ENCODE results near the gene ID3.

Gene ID3

DNA sequence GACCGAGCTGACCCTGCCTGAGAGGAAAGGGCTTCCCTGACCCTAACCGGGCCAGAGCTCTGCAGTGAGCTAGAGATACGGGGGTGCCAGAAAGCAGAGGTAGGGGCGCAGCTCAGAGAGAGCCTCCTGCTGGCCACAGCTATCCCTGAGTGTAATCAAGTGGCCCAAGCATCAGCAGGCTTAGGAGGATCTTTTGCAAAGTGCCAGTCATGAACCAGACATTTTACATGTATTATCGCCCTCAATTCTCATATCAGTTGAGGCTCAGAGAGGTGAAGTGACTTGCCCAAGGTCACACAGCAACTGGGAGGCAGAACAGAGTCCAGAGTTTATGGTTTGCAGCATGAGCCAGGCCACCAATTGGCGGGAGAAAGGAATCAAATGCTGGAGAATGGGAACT lies 7.0 kb upstream of the ID3 start:
- DNase-seq (ENCODE audit: low spot score), result no peak

DNA sequence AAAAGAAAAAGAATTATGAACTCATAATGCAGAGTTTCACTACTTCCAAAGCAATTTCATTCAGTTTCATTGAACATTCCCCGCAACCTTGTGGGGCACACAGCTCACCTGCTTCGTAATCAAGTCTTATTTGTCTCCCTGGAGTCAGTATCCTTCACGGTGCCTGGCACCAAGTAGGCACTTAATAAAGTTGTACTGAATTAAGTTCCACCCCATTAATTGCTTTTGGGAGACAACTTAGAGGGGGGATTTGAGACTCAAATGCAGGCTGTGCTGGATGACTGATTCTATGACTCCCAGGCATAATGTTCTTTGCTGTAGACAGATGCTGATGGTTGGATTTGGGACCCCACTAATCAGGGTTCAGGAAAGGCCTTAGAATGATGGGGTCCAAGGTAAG lies 6.5 kb upstream of the ID3 start:
- no peak for DNase-seq (ENCODE audit: low spot score)

GRCh38 chr1:23564529-23565122 lies 5.3 kb upstream of the ID3 start:
- DNase-seq (ENCODE audit: low spot score), result no peak

- DNase-seq (ENCODE audit: low spot score), result no peak
These were observed 4.6 kb upstream of the ID3 start for GRCh38 chr1:23563755-23564374.

GRCh38 chr1:23563003-23563402 lies 3.7 kb upstream of the ID3 start:
- DNase-seq (ENCODE audit: low spot score), result no peak

GRCh38 chr1:23562137-23562876 lies 3.0 kb upstream of the ID3 start:
- DNase-seq (ENCODE audit: low spot score), result peak; percentile 94

GRCh38 chr1:23561813-23562100 lies 2.5 kb upstream of the ID3 start:
- DNase-seq (ENCODE audit: low spot score), result no peak

DNA sequence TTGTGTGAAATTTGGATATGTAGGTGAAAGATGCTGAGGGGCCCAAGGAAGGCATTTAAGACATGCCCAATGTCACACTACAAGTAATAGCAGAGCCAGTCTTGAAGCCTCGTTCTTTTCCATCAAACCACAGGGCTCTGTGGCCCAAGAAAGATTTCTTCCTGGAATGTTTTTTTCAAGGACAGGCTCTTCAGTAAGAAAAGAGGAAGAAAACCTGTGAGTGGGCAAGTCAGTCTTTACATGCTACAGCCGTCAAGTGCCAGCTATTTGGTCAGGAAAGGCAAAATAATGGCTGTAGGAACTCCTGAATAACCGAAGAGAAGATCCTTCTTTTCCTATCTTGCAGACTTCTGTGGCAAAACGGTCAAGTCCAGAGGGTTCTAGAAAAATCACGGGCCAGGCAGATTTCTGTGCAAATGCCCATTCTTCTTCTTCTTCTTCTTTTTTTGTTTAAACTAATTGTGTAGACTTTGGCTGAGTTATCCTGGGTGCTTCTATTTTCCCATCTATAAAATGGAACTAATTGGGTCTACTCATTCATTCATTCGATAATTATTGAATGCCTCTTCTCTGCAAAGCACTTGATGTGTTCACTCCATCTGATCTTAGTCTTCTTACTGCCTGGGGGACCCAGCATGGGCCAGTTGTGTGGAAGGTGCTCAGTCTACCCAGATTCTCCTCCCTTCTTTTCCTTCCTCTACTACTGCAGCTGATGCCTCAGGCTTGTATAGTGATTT lies 1.9 kb upstream of the ID3 start:
- no peak for DNase-seq (ENCODE audit: low spot score)

- DNase-seq (ENCODE audit: low spot score), result peak; percentile 48
These were observed 862 bp upstream of the ID3 start for GRCh38 chr1:23559985-23560741.

DNA sequence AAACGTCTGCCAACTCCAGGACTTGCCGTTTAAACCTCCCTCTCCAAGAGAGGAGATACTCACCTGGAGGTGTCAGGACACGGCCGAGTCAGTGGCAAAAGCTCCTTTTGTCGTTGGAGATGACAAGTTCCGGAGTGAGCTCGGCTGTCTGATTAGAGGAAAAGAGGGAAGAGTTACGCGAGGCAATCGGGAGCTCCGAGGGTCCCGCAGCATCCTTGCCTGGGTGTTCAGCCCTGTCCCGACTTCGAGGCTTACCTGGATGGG lies 497 bp downstream of the ID3 start:
- DNase-seq (ENCODE audit: low spot score), result no peak

- DNase-seq (ENCODE audit: low spot score), result peak; percentile 74
These were observed 995 bp downstream of the ID3 start for GRCh38 chr1:23558140-23558871.

DNA sequence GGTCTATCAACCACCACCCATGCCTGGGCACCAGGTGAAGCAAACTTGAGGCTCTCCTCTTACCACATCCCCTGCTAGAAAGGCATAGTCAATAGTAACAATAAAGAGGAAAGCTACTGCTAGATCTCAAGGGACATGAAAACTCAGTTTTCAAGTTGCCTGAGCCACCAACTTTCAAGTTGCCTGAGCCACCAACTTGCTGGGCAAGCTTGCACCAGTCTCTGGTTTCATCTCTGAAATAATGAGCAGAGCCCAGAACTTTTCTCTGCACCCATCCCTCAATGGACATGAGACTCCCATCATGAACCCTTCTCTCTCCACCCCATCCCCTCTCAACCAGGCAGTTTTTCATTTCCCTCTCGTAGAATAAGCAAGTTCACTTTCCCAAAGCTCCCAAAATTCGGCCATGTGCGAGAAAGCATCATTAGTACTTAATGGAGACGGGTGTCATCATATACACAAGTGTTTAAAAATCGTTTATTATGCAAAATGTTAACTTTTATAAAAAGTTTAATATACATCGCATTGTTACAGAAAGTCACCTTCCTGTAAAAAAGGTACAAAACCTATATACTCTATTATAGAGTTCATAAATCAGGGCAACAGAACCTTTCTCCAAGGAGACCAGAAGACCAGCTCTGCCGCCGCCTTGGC lies 1.7 kb downstream of the ID3 start:
- no peak for DNase-seq (ENCODE audit: low spot score)

DNA sequence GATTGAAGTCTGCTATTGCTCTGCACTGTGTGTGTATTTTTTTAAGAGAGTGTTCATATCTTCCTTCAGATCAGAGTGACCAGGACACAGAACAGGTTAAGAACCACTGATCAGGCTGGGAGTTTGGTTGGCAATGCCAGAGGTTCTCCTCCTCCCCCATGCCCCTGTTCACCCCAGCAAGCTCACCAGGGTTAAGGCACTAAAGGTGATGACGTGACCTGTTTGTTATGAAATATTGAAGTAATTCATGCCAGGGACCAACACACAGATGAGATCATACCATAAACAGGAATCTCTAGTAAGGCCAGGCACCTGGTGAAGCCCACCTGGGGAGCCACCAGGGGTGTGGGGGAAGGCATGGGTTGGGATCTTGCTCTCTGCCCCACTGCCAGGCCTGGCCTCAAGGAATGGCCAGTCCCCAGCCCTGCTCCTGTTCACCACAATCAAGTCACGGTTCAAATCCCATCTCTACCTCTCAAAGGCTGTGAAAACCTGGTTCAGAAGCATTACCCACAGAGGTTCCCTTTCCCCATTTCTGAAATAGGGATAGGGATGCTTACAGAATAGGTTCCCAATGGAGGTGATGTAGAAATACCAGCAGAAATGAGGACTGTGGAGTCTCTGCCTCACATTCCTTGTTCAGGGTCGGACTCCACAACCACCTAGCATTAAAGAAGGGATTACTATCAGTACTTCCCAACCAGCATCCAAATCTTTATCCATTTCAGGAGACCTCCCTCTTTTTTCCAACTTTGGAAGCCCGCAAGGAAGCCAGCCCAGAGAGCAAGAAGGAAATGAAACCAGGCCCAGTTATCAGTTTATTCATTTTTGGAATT lies 2.4 kb downstream of the ID3 start:
- DNase-seq (ENCODE audit: low spot score), result no peak

- no peak for DNase-seq (ENCODE audit: low spot score)
These were observed 3.2 kb downstream of the ID3 start for GRCh38 chr1:23555986-23556634.

GRCh38 chr1:23555270-23555985 lies 3.9 kb downstream of the ID3 start:
- DNase-seq (ENCODE audit: low spot score), result no peak

DNA sequence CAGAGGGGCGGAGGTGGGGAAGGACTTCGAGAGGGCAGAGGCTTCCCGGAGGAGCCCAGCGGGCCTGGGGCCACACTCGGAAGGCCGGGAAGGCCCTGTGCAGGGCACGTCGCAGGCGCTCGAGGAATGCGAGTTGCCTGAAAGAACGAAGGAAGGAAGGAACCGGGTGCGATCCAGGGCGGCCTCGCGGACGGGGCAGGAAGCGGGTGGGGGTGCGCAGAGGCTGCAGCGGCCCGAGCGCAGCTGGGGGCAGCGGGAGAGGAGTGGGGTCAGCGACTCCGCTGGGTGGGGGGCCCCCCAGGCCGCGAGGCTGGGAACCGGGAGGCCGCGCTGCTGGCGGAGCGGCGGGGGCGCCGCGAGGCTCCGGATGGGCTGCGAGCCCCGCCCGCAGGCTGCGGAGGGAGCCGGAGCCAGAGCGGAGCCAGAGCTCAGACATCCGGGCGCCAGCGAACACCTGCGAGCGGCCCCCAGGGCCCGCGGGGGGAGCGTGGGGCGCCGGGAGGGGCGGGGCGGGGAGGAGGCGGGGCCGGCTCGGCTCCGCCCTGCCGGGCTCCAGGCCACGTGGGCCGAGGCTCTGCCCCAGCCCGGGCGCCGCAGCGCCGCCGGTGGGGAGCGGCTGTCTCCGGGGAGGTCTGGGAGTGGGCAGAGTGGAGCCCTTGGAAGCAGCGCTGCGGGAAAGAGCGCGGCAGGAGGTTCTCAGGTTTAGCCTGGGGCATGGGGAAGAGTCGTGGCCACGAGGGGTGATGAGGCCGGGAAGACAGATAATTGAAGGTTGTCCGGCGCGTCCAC lies 4.6 kb downstream of the ID3 start:
- DNase-seq (ENCODE audit: low spot score), result peak; percentile 89

DNA sequence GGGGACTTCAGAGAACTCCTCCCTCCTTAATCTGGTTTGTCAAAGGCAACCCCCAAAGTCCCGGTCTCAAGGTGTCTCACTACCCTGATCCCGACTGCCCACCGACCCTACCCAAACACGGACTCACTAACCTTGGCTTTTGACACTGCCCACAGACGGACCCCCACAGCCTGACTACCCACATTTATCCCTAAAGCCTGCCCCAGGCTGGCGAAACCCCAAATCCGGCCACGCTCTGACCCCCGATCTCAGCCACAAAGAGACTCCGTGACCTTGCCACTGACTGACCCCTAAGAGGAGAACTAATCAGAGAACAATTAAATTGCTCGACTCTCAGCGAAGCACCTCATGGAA lies 5.2 kb downstream of the ID3 start:
- DNase-seq (ENCODE audit: low spot score), result no peak
